ENCODE data around the gene NACC2. TPM values are rescaled to one million over a fixed set of nuclear protein-coding genes. Genes with fewer than 3 reads are reported as not detected.

The NACC2 gene
- total RNA-seq, 2 experiments from 2014 or later, result 5.6 to 6.4 TPM

- CTCF ChIA-PET, result no interaction called here
- Mint-ChIP-seq H3K9me3 (ENCODE audit: insufficient read depth) (no peaks in the 10 kb centered on the region), H3K27me3 (ENCODE audit: low read depth) (peaks cover 14% of the 10 kb centered on the region), H3K4me1 (ENCODE audit: low read depth) (peaks cover 7% of the 10 kb centered on the region), H3K36me3 (ENCODE audit: low read depth) (no peaks in the 10 kb centered on the region), H3K4me3 (no peak overlapping the region), H3K27ac (no peak overlapping the region)
- POLR2A ChIA-PET, result interaction anchor here (1.9 kb wide), 1 partner anchor 53 kb away, joined by 4 read pairs; no protein-coding TSS in a partner anchor
- DNase-seq, result no peak
- no peak for ATAC-seq
Measured at GRCh38 chr9:136053757-136054142, 41.3 kb downstream of the NACC2 start.

- no peaks in the 10 kb centered on the region for H3K9me3 Mint-ChIP-seq (ENCODE audit: insufficient read depth)
- peaks cover 14% of the 10 kb centered on the region for H3K27me3 Mint-ChIP-seq (ENCODE audit: low read depth)
- DNase-seq, result no peak
- no peak overlapping the region for H3K27ac Mint-ChIP-seq
- H3K4me1 Mint-ChIP-seq (ENCODE audit: low read depth), result peaks cover 7% of the 10 kb centered on the region
- CTCF ChIA-PET, result no interaction called here
- H3K36me3 Mint-ChIP-seq (ENCODE audit: low read depth), result no peaks in the 10 kb centered on the region
- POLR2A ChIA-PET, result interaction anchor here (1.9 kb wide), 1 partner anchor 53 kb away, joined by 4 read pairs; no protein-coding TSS in a partner anchor
- ATAC-seq, result no peak
- H3K4me3 Mint-ChIP-seq, result no peak overlapping the region
Measured at GRCh38 chr9:136052991-136053756, 41.9 kb downstream of the NACC2 start.

GRCh38 chr9:136052472-136052880, 42.6 kb downstream of the NACC2 start:
- peaks cover 7% of the 10 kb centered on the region for H3K4me1 Mint-ChIP-seq (ENCODE audit: low read depth)
- ATAC-seq, result no peak
- CTCF ChIA-PET, result no interaction called here
- H3K27ac Mint-ChIP-seq, result no peak overlapping the region
- no peak overlapping the region for H3K4me3 Mint-ChIP-seq
- no peaks in the 10 kb centered on the region for H3K9me3 Mint-ChIP-seq (ENCODE audit: insufficient read depth)
- H3K27me3 Mint-ChIP-seq (ENCODE audit: low read depth), result peaks cover 14% of the 10 kb centered on the region
- no peaks in the 10 kb centered on the region for H3K36me3 Mint-ChIP-seq (ENCODE audit: low read depth)
- no peak for DNase-seq
- POLR2A ChIA-PET, result interaction anchor here (1.9 kb wide), 1 partner anchor 54 kb away, joined by 4 read pairs; no protein-coding TSS in a partner anchor

- no peak overlapping the region for H3K27ac Mint-ChIP-seq
- H3K4me3 Mint-ChIP-seq, result no peak overlapping the region
- H3K36me3 Mint-ChIP-seq (ENCODE audit: low read depth), result no peaks in the 10 kb centered on the region
- H3K27me3 Mint-ChIP-seq (ENCODE audit: low read depth), result peaks cover 14% of the 10 kb centered on the region
- H3K4me1 Mint-ChIP-seq (ENCODE audit: low read depth), result peaks cover 7% of the 10 kb centered on the region
- no peak for ATAC-seq
- ChIA-PET CTCF (no interaction called here), POLR2A (interaction anchor here (1.9 kb wide), 1 partner anchor 55 kb away, joined by 4 read pairs; no protein-coding TSS in a partner anchor)
- H3K9me3 Mint-ChIP-seq (ENCODE audit: insufficient read depth), result no peaks in the 10 kb centered on the region
- DNase-seq, result no peak
Measured at GRCh38 chr9:136051837-136052471, 43.1 kb downstream of the NACC2 start.

GRCh38 chr9:136051453-136051836, 43.6 kb downstream of the NACC2 start:
- H3K27ac Mint-ChIP-seq, result no peak overlapping the region
- DNase-seq (no peak), ATAC-seq (no peak)
- H3K36me3 Mint-ChIP-seq (ENCODE audit: low read depth), result no peaks in the 10 kb centered on the region
- no peaks in the 10 kb centered on the region for H3K9me3 Mint-ChIP-seq (ENCODE audit: insufficient read depth)
- H3K4me1 Mint-ChIP-seq (ENCODE audit: low read depth), result peaks cover 7% of the 10 kb centered on the region
- no peak overlapping the region for H3K4me3 Mint-ChIP-seq
- CTCF ChIA-PET, result no interaction called here
- POLR2A ChIA-PET, result no interaction called here
- H3K27me3 Mint-ChIP-seq (ENCODE audit: low read depth), result peaks cover 14% of the 10 kb centered on the region

GRCh38 chr9:136050701-136051452, 44.2 kb downstream of the NACC2 start:
- Mint-ChIP-seq H3K27me3 (ENCODE audit: low read depth) (peaks cover 14% of the 10 kb centered on the region), H3K36me3 (ENCODE audit: low read depth) (no peaks in the 10 kb centered on the region), H3K4me3 (no peak overlapping the region), H3K27ac (no peak overlapping the region), H3K4me1 (ENCODE audit: low read depth) (peaks cover 7% of the 10 kb centered on the region), H3K9me3 (ENCODE audit: insufficient read depth) (no peaks in the 10 kb centered on the region)
- ChIA-PET CTCF (no interaction called here), POLR2A (no interaction called here)
- DNase-seq, result no peak
- ATAC-seq, result no peak

- Mint-ChIP-seq H3K27ac (no peak overlapping the region), H3K9me3 (ENCODE audit: insufficient read depth) (no peaks in the 10 kb centered on the region), H3K4me1 (ENCODE audit: low read depth) (peaks cover 4% of the 10 kb centered on the region), H3K36me3 (ENCODE audit: low read depth) (no peaks in the 10 kb centered on the region), H3K4me3 (no peak overlapping the region), H3K27me3 (ENCODE audit: low read depth) (peaks cover 14% of the 10 kb centered on the region)
- ChIA-PET CTCF (no interaction called here), POLR2A (interaction anchor here (0.6 kb wide), 1 partner anchor 183 kb away, joined by 3 read pairs; no protein-coding TSS in a partner anchor)
- no peak for ATAC-seq
- no peak for DNase-seq
Measured at GRCh38 chr9:136050266-136050700, 44.8 kb downstream of the NACC2 start.

GRCh38 chr9:136049491-136050265, 45.4 kb downstream of the NACC2 start:
- DNase-seq, result no peak
- Mint-ChIP-seq H3K36me3 (ENCODE audit: low read depth) (no peaks in the 10 kb centered on the region), H3K4me3 (no peak overlapping the region), H3K4me1 (ENCODE audit: low read depth) (peaks cover 4% of the 10 kb centered on the region), H3K27ac (no peak overlapping the region), H3K27me3 (ENCODE audit: low read depth) (peaks cover 14% of the 10 kb centered on the region), H3K9me3 (ENCODE audit: insufficient read depth) (no peaks in the 10 kb centered on the region)
- ChIA-PET CTCF (no interaction called here), POLR2A (interaction anchor here (0.6 kb wide), 1 partner anchor 184 kb away, joined by 3 read pairs; no protein-coding TSS in a partner anchor)
- no peak for ATAC-seq

GRCh38 chr9:136048560-136049411, 46.3 kb downstream of the NACC2 start:
- Mint-ChIP-seq H3K4me3 (no peak overlapping the region), H3K36me3 (ENCODE audit: low read depth) (no peaks in the 10 kb centered on the region), H3K27me3 (ENCODE audit: low read depth) (peaks cover 14% of the 10 kb centered on the region), H3K27ac (no peak overlapping the region), H3K9me3 (ENCODE audit: insufficient read depth) (no peaks in the 10 kb centered on the region), H3K4me1 (ENCODE audit: low read depth) (peaks cover 4% of the 10 kb centered on the region)
- POLR2A ChIA-PET, result no interaction called here
- no peak for ATAC-seq
- CTCF ChIA-PET, result no interaction called here
- DNase-seq, result no peak

- no peak for ATAC-seq
- ChIA-PET POLR2A (no interaction called here), CTCF (no interaction called here)
- Mint-ChIP-seq H3K27me3 (ENCODE audit: low read depth) (peaks cover 9% of the 10 kb centered on the region), H3K36me3 (ENCODE audit: low read depth) (no peaks in the 10 kb centered on the region), H3K4me1 (ENCODE audit: low read depth) (peaks cover 4% of the 10 kb centered on the region), H3K9me3 (ENCODE audit: insufficient read depth) (no peaks in the 10 kb centered on the region), H3K4me3 (no peak overlapping the region), H3K27ac (no peak overlapping the region)
- no peak for DNase-seq
Measured at GRCh38 chr9:136047775-136048559, 47.1 kb downstream of the NACC2 start.

Measured in activated CD8-positive, alpha-beta T cell treated with anti-CD3 and anti-CD28 coated beads, Interleukin-2, amount 10 ng/mL, durations not matched to agents 7 days and 5 days (primary cell).